Liver (tissue), 9 donors: ENCODE results near the gene FRMD4A. TPM values are rescaled to one million over a fixed set of nuclear protein-coding genes. Genes with fewer than 3 reads are reported as not detected.

Source experiments
- DNase-seq: peaks from one replicate; pipeline ENCODE4 v3.0.0-alpha.2; 2017; ENCODE audit warnings: low spot score
- H3K27ac ChIP-seq, 2 donors: one replicate each; pipeline ENCODE4 v1.7.0; 2013; ENCODE audit warnings: inconsistent platforms in 2 of 2, low read length in 2 of 2, control low read depth in 1 of 2, low read depth in 1 of 2, mild to moderate bottlenecking in 1 of 2
- H3K27me3 ChIP-seq, 4 donors: one replicate each; pipeline versions ENCODE4 v1.6.1 to v1.7.0; 2013; ENCODE audit warnings: low read length in 3 of 4, inconsistent platforms in 1 of 4, mild to moderate bottlenecking in 1 of 4, moderate library complexity in 1 of 4; ENCODE audit not compliant: control insufficient read depth in 4 of 4, insufficient read depth in 4 of 4
- H3K36me3 ChIP-seq, 4 donors: one replicate each; pipeline versions ENCODE4 v1.6.1 to v1.7.0; 2013; ENCODE audit warnings: low read length in 3 of 4, mild to moderate bottlenecking in 3 of 4, low read depth in 1 of 4, moderate library complexity in 1 of 4; ENCODE audit not compliant: control insufficient read depth in 4 of 4, insufficient read depth in 3 of 4
- H3K4me1 ChIP-seq, 4 donors: one replicate each; pipeline versions ENCODE4 v1.6.1 to v1.7.0; 2013; ENCODE audit warnings: low read length in 3 of 4, mild to moderate bottlenecking in 3 of 4, moderate library complexity in 1 of 4; ENCODE audit not compliant: control insufficient read depth in 4 of 4, insufficient read depth in 4 of 4
- H3K4me3 ChIP-seq, 3 donors: one replicate each; pipeline versions ENCODE4 v1.6.1 to v1.7.0; 2013; ENCODE audit warnings: low read length in 3 of 3, control low read depth in 1 of 3, low read depth in 1 of 3, mild to moderate bottlenecking in 1 of 3
- H3K9ac ChIP-seq, 2 donors: one replicate each; pipeline ENCODE4 v1.7.0; 2013; ENCODE audit warnings: low read length in 2 of 2, mild to moderate bottlenecking in 2 of 2, moderate library complexity in 2 of 2, control low read depth in 1 of 2, low read depth in 1 of 2
- H3K9me3 ChIP-seq, 4 donors: one replicate each; pipeline versions ENCODE4 v1.6.1 to v1.7.0; 2013; ENCODE audit warnings: low read length in 3 of 4; ENCODE audit not compliant: control insufficient read depth in 4 of 4
- FOXA1 ChIP-seq: IDR thresholded peaks from 2 replicates; pipeline ENCODE4 v1.6.1; 2016; ENCODE audit warnings: antibody characterized with exemption
- GABPA ChIP-seq, 2 donors: IDR thresholded peaks in 1 of 2; conservative IDR thresholded peaks in 1 of 2; 2 replicates each; pipeline ENCODE4 v1.6.1; 2016; ENCODE audit warnings: antibody characterized with exemption in 2 of 2, mild to moderate bottlenecking in 1 of 2, moderate library complexity in 1 of 2
- HNF4A ChIP-seq, 2 donors: conservative IDR thresholded peaks; 2 replicates each; pipeline ENCODE4 v1.6.1; 2016; ENCODE audit warnings: antibody characterized with exemption in 2 of 2, mild to moderate bottlenecking in 2 of 2
- HNF4G ChIP-seq: IDR thresholded peaks from 2 replicates; pipeline ENCODE4 v1.6.1; 2016; ENCODE audit warnings: antibody characterized with exemption
- JUND ChIP-seq, 2 donors: IDR thresholded peaks; 2 replicates each; pipeline ENCODE4 v1.6.1; 2016; ENCODE audit warnings: antibody characterized with exemption in 2 of 2
- MAX ChIP-seq: IDR thresholded peaks from 2 replicates; pipeline ENCODE4 v1.6.1; 2016; ENCODE audit warnings: antibody characterized with exemption
- NR2F2 ChIP-seq: IDR thresholded peaks from 2 replicates; pipeline ENCODE4 v1.6.1; 2016; ENCODE audit warnings: antibody characterized with exemption
- RAD21 ChIP-seq, 2 donors: IDR thresholded peaks; 2 replicates each; pipeline ENCODE4 v1.6.1; 2016; ENCODE audit warnings: antibody characterized with exemption in 2 of 2, mild to moderate bottlenecking in 2 of 2
- RXRA ChIP-seq, 2 donors: IDR thresholded peaks; 2 replicates each; pipeline ENCODE4 v1.6.1; 2017 to 2018; ENCODE audit warnings: antibody characterized with exemption in 2 of 2, mild to moderate bottlenecking in 1 of 2
- SP1 ChIP-seq: IDR thresholded peaks from 2 replicates; pipeline ENCODE4 v1.6.1; 2018; ENCODE audit warnings: antibody characterized with exemption, mild to moderate bottlenecking
- TAF1 ChIP-seq: conservative IDR thresholded peaks from 2 replicates; pipeline ENCODE4 v1.6.1; 2016; ENCODE audit warnings: antibody characterized with exemption, mild to moderate bottlenecking
- YY1 ChIP-seq: IDR thresholded peaks from 2 replicates; pipeline ENCODE4 v1.6.1; 2016; ENCODE audit warnings: antibody characterized with exemption, mild to moderate bottlenecking
- ZBTB33 ChIP-seq: IDR thresholded peaks from 2 replicates; pipeline ENCODE4 v1.6.1; 2016; ENCODE audit warnings: antibody characterized with exemption
- WGBS: extraction: QIAGEN DNeasy Blood & Tissue Kit; methylation state at CpG from one replicate; pipeline ENCODE4 v1.1.7; 2013; 5-methylcytosine and 5-hydroxymethylcytosine counted together
- polyA plus RNA-seq, 2 donors: library from polyadenylated mRNA; stranded (reverse) in 1 of 2; unstranded in 1 of 2; fragments of 200-250 nt in 1 of 2; fragments of >200 nt in 1 of 2; fragmentation: Nextera tagmentation in 1 of 2; extraction: Ambion mirVana in 1 of 2; gene quantifications; one replicate each; pipeline versions ENCODE4 v1.2.1 to v1.2.3, GENCODE V29; 2013 to 2015
- total RNA-seq, 2 donors: library from RNA; depleted of rRNA; stranded (reverse); fragments of >200 nt; gene quantifications; one replicate each; pipeline ENCODE4 v1.2.3, GENCODE V29; 2014
- TF ChIP-seq, protein P1 (sequence below): IDR thresholded peaks from 2 replicates; pipeline ENCODE4 v1.6.1; 2016; ENCODE audit warnings: antibody characterized with exemption
- TF ChIP-seq, protein P2 (sequence below): fragments of 150-350 bp; IDR thresholded peaks from 2 replicates; pipeline ENCODE4 v1.5.1; 2017; ENCODE audit warnings: improper control_type of control experiment, low read depth, low read length; ENCODE audit not compliant: missing input control
- TF ChIP-seq, protein P3 (sequence below): IDR thresholded peaks from 2 replicates; pipeline ENCODE4 v1.6.1; 2016; ENCODE audit warnings: antibody characterized with exemption, mild to moderate bottlenecking
- donor health status: healthy.
- donor health status: healthy.
- donor health status: healthy.
- donor health status: healthy.
- donor health status: healthy.

Gene FRMD4A
- total and polyA plus RNA-seq, 4 donors, result 8.2 to 34.3 (median 13.1) TPM

- no peak overlapping the region for H3K9ac ChIP-seq
- no peaks in the 10 kb centered on the region for H3K4me1 ChIP-seq
- DNase-seq, result no peak
- H3K36me3 ChIP-seq, result no peaks in the 10 kb centered on the region
- peaks cover 0 to 2% (median 0%) of the 10 kb centered on the region in 4 donors for H3K27me3 ChIP-seq
- WGBS, result 89% methylated on average over 6 of the region's 6 CpGs
- H3K27ac ChIP-seq, result no peak overlapping the region
- H3K9me3 ChIP-seq, result no peaks in the 10 kb centered on the region
- H3K4me3 ChIP-seq, result no peak overlapping the region
- no peak for TF ChIP-seq HNF4G
- no peak for TF ChIP-seq YY1
- no peak for TF ChIP-seq NR2F2
- no peak for TF ChIP-seq GABPA (IDR thresholded peaks at IDR 0.05 in 1 of 2, conservative IDR thresholded peaks at IDR 0.05 in 1 of 2)
- TF ChIP-seq SP1, result no peak
- no peak for TF ChIP-seq ZBTB33
- no peak for TF ChIP-seq TAF1
- TF ChIP-seq HNF4A (conservative IDR thresholded peaks at IDR 0.05), result no peak
- no peak for TF ChIP-seq FOXA1
- TF ChIP-seq, protein P1, sequence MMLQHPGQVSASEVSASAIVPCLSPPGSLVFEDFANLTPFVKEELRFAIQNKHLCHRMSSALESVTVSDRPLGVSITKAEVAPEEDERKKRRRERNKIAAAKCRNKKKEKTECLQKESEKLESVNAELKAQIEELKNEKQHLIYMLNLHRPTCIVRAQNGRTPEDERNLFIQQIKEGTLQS, result no peak
- TF ChIP-seq, protein P2, sequence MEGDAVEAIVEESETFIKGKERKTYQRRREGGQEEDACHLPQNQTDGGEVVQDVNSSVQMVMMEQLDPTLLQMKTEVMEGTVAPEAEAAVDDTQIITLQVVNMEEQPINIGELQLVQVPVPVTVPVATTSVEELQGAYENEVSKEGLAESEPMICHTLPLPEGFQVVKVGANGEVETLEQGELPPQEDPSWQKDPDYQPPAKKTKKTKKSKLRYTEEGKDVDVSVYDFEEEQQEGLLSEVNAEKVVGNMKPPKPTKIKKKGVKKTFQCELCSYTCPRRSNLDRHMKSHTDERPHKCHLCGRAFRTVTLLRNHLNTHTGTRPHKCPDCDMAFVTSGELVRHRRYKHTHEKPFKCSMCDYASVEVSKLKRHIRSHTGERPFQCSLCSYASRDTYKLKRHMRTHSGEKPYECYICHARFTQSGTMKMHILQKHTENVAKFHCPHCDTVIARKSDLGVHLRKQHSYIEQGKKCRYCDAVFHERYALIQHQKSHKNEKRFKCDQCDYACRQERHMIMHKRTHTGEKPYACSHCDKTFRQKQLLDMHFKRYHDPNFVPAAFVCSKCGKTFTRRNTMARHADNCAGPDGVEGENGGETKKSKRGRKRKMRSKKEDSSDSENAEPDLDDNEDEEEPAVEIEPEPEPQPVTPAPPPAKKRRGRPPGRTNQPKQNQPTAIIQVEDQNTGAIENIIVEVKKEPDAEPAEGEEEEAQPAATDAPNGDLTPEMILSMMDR, result no peak
- TF ChIP-seq RXRA (IDR thresholded peaks at IDR 0.05), result no peak
- no peak for TF ChIP-seq RAD21 (IDR thresholded peaks at IDR 0.05)
- TF ChIP-seq MAX, result no peak
- TF ChIP-seq JUND (IDR thresholded peaks at IDR 0.05), result no peak
- TF ChIP-seq, protein P3, sequence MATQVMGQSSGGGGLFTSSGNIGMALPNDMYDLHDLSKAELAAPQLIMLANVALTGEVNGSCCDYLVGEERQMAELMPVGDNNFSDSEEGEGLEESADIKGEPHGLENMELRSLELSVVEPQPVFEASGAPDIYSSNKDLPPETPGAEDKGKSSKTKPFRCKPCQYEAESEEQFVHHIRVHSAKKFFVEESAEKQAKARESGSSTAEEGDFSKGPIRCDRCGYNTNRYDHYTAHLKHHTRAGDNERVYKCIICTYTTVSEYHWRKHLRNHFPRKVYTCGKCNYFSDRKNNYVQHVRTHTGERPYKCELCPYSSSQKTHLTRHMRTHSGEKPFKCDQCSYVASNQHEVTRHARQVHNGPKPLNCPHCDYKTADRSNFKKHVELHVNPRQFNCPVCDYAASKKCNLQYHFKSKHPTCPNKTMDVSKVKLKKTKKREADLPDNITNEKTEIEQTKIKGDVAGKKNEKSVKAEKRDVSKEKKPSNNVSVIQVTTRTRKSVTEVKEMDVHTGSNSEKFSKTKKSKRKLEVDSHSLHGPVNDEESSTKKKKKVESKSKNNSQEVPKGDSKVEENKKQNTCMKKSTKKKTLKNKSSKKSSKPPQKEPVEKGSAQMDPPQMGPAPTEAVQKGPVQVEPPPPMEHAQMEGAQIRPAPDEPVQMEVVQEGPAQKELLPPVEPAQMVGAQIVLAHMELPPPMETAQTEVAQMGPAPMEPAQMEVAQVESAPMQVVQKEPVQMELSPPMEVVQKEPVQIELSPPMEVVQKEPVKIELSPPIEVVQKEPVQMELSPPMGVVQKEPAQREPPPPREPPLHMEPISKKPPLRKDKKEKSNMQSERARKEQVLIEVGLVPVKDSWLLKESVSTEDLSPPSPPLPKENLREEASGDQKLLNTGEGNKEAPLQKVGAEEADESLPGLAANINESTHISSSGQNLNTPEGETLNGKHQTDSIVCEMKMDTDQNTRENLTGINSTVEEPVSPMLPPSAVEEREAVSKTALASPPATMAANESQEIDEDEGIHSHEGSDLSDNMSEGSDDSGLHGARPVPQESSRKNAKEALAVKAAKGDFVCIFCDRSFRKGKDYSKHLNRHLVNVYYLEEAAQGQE, result no peak
Measured at GRCh38 chr10:14378387-14378960, 47.8 kb upstream of the FRMD4A start.
